Panc1 (cell line): Measurements from ENCODE around the gene KCNMB2. TPM values are rescaled to one million over a fixed set of nuclear protein-coding genes. Genes with fewer than 3 reads are reported as not detected.

ENCODE experiments used
- ATAC-seq: fragments of 200-7000 bp; cut with Tn5 transposase; 2 replicates; pipeline ENCODE4 v1.9.1; 2020; ENCODE audit warnings: mild to moderate bottlenecking, moderate library complexity
- BruUV-seq: library from RNA; stranded (reverse); fragments of 400-500 nt; replicated peaks from 2 replicates; lab custom pipeline; 2021; lab: Mats Ljungman, UMichigan
- CTCF ChIA-PET: fragments of 300-600 bp; sonication (Branson Sonifier 250); formaldehyde crosslinking; loops from one replicate; lab custom pipeline; 2022; ENCODE audit warnings: antibody characterized with exemption; lab: Charles Lee
- POLR2A ChIA-PET: fragments of 300-600 bp; sonication (Branson Sonifier 250); formaldehyde crosslinking; loops from one replicate; lab custom pipeline; 2022; ENCODE audit warnings: antibody characterized with exemption; lab: Charles Lee
- DNase-seq: peaks from one replicate; pipeline ENCODE4 v3.0.0-alpha.2; 2010; ENCODE audit warnings: low read depth, low spot score
- H3K27ac ChIP-seq: 2 replicates; pipeline ENCODE4 v1.5.1; 2011; ENCODE audit warnings: mild to moderate bottlenecking, low read length, inconsistent platforms
- H3K27me3 ChIP-seq: fragments of 200-500 bp; sonication (Bioruptor generic); 2 replicates; pipeline ENCODE4 v1.6.0; 2014; ENCODE audit warnings: low read length, inconsistent platforms; ENCODE audit not compliant: control insufficient read depth, insufficient read depth
- H3K36me3 ChIP-seq: fragments of 200-500 bp; sonication (Bioruptor generic); 2 replicates; pipeline ENCODE4 v1.5.1; 2014; ENCODE audit warnings: inconsistent platforms, mild to moderate bottlenecking, low read length, moderate library complexity; ENCODE audit not compliant: control insufficient read depth, insufficient read depth
- H3K4me1 ChIP-seq: 2 replicates; pipeline ENCODE4 v1.5.1; 2011; ENCODE audit warnings: inconsistent platforms, mild to moderate bottlenecking, low read length, moderate library complexity; ENCODE audit not compliant: control insufficient read depth, insufficient read depth
- H3K4me3 ChIP-seq, 2 experiments: 2 replicates each; pipeline ENCODE4 v1.5.1; 2011 to 2012; ENCODE audit warnings: low read depth in 2 of 2, low read length in 2 of 2, mild to moderate bottlenecking in 2 of 2, inconsistent platforms in 1 of 2, moderate library complexity in 1 of 2
- H3K9me3 ChIP-seq: fragments of 200-500 bp; sonication (Bioruptor generic); 2 replicates; pipeline ENCODE4 v1.5.1; 2014; ENCODE audit warnings: low read depth, mild to moderate bottlenecking, inconsistent platforms, low read length, moderate library complexity; ENCODE audit not compliant: control insufficient read depth, insufficient read depth
- POLR2AphosphoS5 ChIP-seq: IDR thresholded peaks from 2 replicates; pipeline ENCODE4 v1.6.1; 2012; ENCODE audit warnings: mild to moderate bottlenecking, low read depth, low read length, moderate library complexity
- SIN3A ChIP-seq: IDR thresholded peaks from 2 replicates; pipeline ENCODE4 v1.6.1; 2012; ENCODE audit warnings: low read depth, mild to moderate bottlenecking, low read length, moderate library complexity, borderline replicate concordance; ENCODE audit not compliant: insufficient read depth
- TCF7L2 ChIP-seq: IDR thresholded peaks from 2 replicates; pipeline ENCODE4 v1.6.1; 2011; ENCODE audit warnings: mild to moderate bottlenecking, low read depth, low read length, inconsistent platforms
- in situ Hi-C: cut with HindIII; loops from 2 replicates; pipeline ENCODE4 v1.10.0; 2016; ENCODE audit warnings: low sequenced_read_pairs, low pct_unique_long_range_greater_than_20kb
- intact Hi-C: fragments of 100-400 bp; cut with micrococcal nuclease; formaldehyde crosslinking; loops from one replicate; pipeline ENCODE4 v1.10.0; 2022; ENCODE audit not compliant: unreplicated experiment
- total RNA-seq: library from RNA; stranded (reverse); gene quantifications from one replicate; pipeline ENCODE4 v1.2.1, GENCODE V29; 2021; ENCODE audit not compliant: unreplicated experiment
- TF ChIP-seq, protein P1 (sequence below), 2 experiments: IDR thresholded peaks; 2 replicates each; pipeline ENCODE4 v1.6.1; 2011 to 2012; ENCODE audit warnings: low read depth in 2 of 2, control low read depth in 1 of 2, low read length in 1 of 2, mild to moderate bottlenecking in 1 of 2, moderate library complexity in 1 of 2; ENCODE audit not compliant: insufficient read depth in 1 of 2
- TF ChIP-seq, protein P2 (sequence below): fragments of 450-650 bp; IDR thresholded peaks from 2 replicates; pipeline ENCODE4 v1.5.1; 2017; ENCODE audit warnings: mild to moderate bottlenecking

KCNMB2 gene
- total RNA-seq, 1 experiment from 2014 or later, result not detected

DNA sequence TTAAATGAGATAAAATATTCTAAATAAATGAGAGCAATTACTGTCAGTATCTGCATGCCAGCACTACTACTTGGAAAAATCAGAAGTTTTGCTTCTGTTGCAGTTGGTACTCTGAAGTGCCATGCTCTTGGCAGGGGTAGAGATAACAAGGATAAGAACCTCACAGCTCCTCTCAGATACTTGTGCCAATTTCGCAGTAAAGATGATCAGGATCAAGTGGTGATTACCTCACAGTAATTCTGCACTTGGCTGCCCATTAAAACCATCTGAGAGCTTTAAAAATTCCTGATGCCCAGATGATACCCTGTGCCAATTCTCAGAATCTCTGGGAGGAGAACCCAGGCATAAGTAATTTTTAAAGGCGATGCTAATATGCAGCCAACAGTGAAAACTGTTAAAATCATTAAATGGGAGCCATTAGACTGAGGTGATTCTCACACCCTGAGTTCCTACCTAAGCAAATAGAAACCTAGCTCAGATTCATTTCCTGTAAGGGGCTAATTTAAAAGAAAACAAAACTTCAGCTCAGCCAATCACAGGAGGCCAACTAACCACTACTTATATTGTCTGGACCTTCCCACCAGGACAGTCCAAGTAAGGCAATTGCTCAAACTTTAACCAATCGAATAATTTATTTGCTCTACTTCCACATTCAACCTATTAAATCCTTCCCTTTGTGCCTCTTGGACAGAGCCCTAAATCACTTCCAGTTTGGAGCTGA, 171.2 kb downstream of the KCNMB2 start:
- H3K9me3 ChIP-seq, result no peaks in the 10 kb centered on the region
- intact Hi-C loops, result no loop called here
- no peaks in the 10 kb centered on the region for H3K27me3 ChIP-seq
- H3K36me3 ChIP-seq, result no peaks in the 10 kb centered on the region
- no TSS peak for BruUV-seq
- POLR2A ChIA-PET, result interaction anchor here (0.5 kb wide), 1 partner anchor 257 kb away, joined by 3 read pairs; no protein-coding TSS in a partner anchor
- no peaks in the 10 kb centered on the region for H3K4me1 ChIP-seq
- CTCF ChIA-PET, result no interaction called here
- ATAC-seq (no peak), DNase-seq (no peak)
- TF ChIP-seq, protein P1, sequence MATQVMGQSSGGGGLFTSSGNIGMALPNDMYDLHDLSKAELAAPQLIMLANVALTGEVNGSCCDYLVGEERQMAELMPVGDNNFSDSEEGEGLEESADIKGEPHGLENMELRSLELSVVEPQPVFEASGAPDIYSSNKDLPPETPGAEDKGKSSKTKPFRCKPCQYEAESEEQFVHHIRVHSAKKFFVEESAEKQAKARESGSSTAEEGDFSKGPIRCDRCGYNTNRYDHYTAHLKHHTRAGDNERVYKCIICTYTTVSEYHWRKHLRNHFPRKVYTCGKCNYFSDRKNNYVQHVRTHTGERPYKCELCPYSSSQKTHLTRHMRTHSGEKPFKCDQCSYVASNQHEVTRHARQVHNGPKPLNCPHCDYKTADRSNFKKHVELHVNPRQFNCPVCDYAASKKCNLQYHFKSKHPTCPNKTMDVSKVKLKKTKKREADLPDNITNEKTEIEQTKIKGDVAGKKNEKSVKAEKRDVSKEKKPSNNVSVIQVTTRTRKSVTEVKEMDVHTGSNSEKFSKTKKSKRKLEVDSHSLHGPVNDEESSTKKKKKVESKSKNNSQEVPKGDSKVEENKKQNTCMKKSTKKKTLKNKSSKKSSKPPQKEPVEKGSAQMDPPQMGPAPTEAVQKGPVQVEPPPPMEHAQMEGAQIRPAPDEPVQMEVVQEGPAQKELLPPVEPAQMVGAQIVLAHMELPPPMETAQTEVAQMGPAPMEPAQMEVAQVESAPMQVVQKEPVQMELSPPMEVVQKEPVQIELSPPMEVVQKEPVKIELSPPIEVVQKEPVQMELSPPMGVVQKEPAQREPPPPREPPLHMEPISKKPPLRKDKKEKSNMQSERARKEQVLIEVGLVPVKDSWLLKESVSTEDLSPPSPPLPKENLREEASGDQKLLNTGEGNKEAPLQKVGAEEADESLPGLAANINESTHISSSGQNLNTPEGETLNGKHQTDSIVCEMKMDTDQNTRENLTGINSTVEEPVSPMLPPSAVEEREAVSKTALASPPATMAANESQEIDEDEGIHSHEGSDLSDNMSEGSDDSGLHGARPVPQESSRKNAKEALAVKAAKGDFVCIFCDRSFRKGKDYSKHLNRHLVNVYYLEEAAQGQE (IDR thresholded peaks at IDR 0.05; ENCODE audit: insufficient read depth in 1 of 2, low read depth in 2 of 2, low read length in 1 of 2), result no peak
- TF ChIP-seq, protein P2, sequence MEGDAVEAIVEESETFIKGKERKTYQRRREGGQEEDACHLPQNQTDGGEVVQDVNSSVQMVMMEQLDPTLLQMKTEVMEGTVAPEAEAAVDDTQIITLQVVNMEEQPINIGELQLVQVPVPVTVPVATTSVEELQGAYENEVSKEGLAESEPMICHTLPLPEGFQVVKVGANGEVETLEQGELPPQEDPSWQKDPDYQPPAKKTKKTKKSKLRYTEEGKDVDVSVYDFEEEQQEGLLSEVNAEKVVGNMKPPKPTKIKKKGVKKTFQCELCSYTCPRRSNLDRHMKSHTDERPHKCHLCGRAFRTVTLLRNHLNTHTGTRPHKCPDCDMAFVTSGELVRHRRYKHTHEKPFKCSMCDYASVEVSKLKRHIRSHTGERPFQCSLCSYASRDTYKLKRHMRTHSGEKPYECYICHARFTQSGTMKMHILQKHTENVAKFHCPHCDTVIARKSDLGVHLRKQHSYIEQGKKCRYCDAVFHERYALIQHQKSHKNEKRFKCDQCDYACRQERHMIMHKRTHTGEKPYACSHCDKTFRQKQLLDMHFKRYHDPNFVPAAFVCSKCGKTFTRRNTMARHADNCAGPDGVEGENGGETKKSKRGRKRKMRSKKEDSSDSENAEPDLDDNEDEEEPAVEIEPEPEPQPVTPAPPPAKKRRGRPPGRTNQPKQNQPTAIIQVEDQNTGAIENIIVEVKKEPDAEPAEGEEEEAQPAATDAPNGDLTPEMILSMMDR, result no peak
- TF ChIP-seq POLR2AphosphoS5 (no peak), TCF7L2 (no peak), SIN3A (no peak)
- no peak overlapping the region for H3K27ac ChIP-seq
- H3K4me3 ChIP-seq, result no peak overlapping the region
- in situ Hi-C loops, result no loop called here

DNA sequence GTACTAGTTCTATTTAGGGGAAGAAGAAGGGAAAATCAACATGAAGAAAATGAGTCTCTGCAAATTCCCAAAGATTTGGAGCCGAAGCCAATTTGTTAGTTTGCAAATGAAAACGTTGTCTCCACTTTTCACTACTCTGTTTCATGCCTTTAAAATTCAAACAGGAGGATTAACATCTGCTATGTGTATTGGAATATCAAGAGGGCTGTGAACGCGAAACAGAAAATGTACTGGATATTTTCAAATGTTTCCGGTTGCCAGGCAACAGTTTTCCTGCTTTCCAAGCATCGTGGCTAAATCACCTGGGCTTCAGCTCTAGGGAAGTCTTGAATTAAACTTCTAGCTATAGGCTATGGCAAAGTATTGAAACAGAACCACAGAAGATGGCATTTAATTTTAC, 172.8 kb downstream of the KCNMB2 start:
- ATAC-seq, result no peak
- intact Hi-C loops, result no loop called here
- no TSS peak for BruUV-seq

More for the DNA sequence above, 172.8 kb downstream of the KCNMB2 start:
- no peak for DNase-seq
- H3K9me3 ChIP-seq, result no peaks in the 10 kb centered on the region
- H3K4me3 ChIP-seq, result no peak overlapping the region
- in situ Hi-C loops, result no loop called here
- no peaks in the 10 kb centered on the region for H3K27me3 ChIP-seq
- ChIA-PET POLR2A (no interaction called here), CTCF (no interaction called here)
- no peak overlapping the region for H3K27ac ChIP-seq
- H3K4me1 ChIP-seq, result no peaks in the 10 kb centered on the region
- no peaks in the 10 kb centered on the region for H3K36me3 ChIP-seq
- TF ChIP-seq SIN3A (no peak), TCF7L2 (no peak), POLR2AphosphoS5 (no peak)
- TF ChIP-seq, protein P2, result no peak
- TF ChIP-seq, protein P1 (IDR thresholded peaks at IDR 0.05; ENCODE audit: insufficient read depth in 1 of 2, low read depth in 2 of 2, low read length in 1 of 2), result no peak
